ENCODE results near the gene ONECUT1. TPM values are rescaled to one million over a fixed set of nuclear protein-coding genes. Genes with fewer than 3 reads are reported as not detected.

The ONECUT1 gene
- total RNA-seq, 1 experiment from 2014 or later, result not detected

DNA sequence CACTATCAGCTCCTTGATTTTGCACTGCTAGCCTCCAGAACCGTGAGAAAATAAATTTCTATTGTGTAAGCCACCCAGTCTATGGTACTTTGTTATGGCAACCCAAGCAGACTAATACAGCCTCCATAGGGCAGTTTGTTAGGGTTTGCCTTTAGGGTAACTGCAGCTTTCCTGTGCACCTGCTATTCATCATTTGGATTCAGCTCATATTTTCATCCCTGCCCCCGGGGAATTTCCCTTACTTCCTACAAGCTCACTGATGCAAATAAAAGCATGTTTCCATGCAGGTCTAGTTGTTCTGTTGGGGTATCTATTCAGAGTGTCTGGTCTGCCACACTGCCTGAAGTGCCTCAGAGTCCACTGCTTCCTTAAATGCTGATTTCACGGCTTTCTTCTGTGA, 62.3 kb downstream of the ONECUT1 start:
- Histone ChIP-seq H3K27ac (no peak overlapping the region), H3F3A (ENCODE audit: insufficient read depth, low read depth) (peaks cover 5% of the 10 kb centered on the region; the same call in 1 of the 2 replicates), H3K9me3 (ENCODE audit: insufficient read depth, low read depth) (no peaks in the 10 kb centered on the region), H2AFZ (no peak overlapping the region), H3K4me1 (replicated peaks; ENCODE audit: insufficient read depth) (peaks cover 4% of the 10 kb centered on the region), H4K20me1 (ENCODE audit: insufficient read depth) (no peaks in the 10 kb centered on the region), H3K4me3 (no peak overlapping the region), H3K79me2 (ENCODE audit: low read depth) (no peaks in the 10 kb centered on the region), H3K4me2 (no peak overlapping the region), H3K9me2 (ENCODE audit: insufficient read depth) (no peaks in the 10 kb centered on the region), H3K36me3 (ENCODE audit: low read depth) (no peaks in the 10 kb centered on the region), H3K27me3 (ENCODE audit: insufficient read depth, low read depth) (no peaks in the 10 kb centered on the region)
- no TSS peak for BruUV-seq (replicated peaks)
- peak in 1 of 2 experiments; percentile 70 for DNase-seq
- intact Hi-C loops (cut with micrococcal nuclease; ENCODE audit: unreplicated experiment), result no loop called here
- POLR2A ChIA-PET (ENCODE audit: unreplicated experiment), result no interaction called here
- CTCF ChIA-PET, result no interaction called here
- TF ChIP-seq EZH2 (IDR thresholded peaks at IDR 0.05; ENCODE audit: low read depth), result no peak
- TF ChIP-seq, protein P1, sequence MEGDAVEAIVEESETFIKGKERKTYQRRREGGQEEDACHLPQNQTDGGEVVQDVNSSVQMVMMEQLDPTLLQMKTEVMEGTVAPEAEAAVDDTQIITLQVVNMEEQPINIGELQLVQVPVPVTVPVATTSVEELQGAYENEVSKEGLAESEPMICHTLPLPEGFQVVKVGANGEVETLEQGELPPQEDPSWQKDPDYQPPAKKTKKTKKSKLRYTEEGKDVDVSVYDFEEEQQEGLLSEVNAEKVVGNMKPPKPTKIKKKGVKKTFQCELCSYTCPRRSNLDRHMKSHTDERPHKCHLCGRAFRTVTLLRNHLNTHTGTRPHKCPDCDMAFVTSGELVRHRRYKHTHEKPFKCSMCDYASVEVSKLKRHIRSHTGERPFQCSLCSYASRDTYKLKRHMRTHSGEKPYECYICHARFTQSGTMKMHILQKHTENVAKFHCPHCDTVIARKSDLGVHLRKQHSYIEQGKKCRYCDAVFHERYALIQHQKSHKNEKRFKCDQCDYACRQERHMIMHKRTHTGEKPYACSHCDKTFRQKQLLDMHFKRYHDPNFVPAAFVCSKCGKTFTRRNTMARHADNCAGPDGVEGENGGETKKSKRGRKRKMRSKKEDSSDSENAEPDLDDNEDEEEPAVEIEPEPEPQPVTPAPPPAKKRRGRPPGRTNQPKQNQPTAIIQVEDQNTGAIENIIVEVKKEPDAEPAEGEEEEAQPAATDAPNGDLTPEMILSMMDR (conservative IDR thresholded peaks at IDR 0.05), result no peak

DNA sequence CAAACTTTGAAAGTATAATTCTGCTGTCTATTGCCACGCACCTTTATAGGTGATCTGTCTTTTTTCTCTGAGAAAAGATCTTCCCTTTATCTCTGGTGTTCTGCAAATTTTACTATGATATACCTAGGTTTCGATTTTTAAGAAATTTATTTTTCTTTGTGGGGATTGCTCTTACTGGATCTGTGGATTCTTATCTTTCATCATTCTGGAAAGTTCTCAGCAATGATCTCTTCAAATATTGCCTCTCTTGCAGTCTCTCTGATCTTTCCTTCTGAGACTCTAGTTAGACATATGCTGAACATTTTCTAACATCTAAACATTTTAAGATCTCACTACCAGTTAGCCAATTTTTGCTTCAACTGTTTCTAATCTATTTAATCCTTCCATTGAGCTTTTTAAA, 63.9 kb downstream of the ONECUT1 start:
- no peaks in the 10 kb centered on the region for H3K36me3 ChIP-seq (ENCODE audit: low read depth)
- no peaks in the 10 kb centered on the region for H3K9me3 ChIP-seq (ENCODE audit: insufficient read depth, low read depth)
- H2AFZ ChIP-seq, result no peak overlapping the region
- intact Hi-C loops (cut with micrococcal nuclease; ENCODE audit: unreplicated experiment), result no loop called here
- no peak for TF ChIP-seq EZH2 (IDR thresholded peaks at IDR 0.05; ENCODE audit: low read depth)
- TF ChIP-seq, protein P1 (conservative IDR thresholded peaks at IDR 0.05), result no peak
- H3K4me3 ChIP-seq, result no peak overlapping the region
- no peaks in the 10 kb centered on the region for H3K79me2 ChIP-seq (ENCODE audit: low read depth)
- no peak overlapping the region for H3K4me2 ChIP-seq
- H3K9me2 ChIP-seq (ENCODE audit: insufficient read depth), result no peaks in the 10 kb centered on the region
- H4K20me1 ChIP-seq (ENCODE audit: insufficient read depth), result no peaks in the 10 kb centered on the region
- POLR2A ChIA-PET (ENCODE audit: unreplicated experiment), result no interaction called here
- DNase-seq, result no peak
- CTCF ChIA-PET, result no interaction called here
- no peaks in the 10 kb centered on the region for H3K27me3 ChIP-seq (ENCODE audit: insufficient read depth, low read depth)
- H3K4me1 ChIP-seq (replicated peaks; ENCODE audit: insufficient read depth), result peaks cover 3% of the 10 kb centered on the region; the same call in 1 of the 2 replicates
- H3F3A ChIP-seq (ENCODE audit: insufficient read depth, low read depth), result peaks cover 5% of the 10 kb centered on the region; the same call in 1 of the 2 replicates
- BruUV-seq (replicated peaks), result no TSS peak
- H3K27ac ChIP-seq, result no peak overlapping the region

DNA sequence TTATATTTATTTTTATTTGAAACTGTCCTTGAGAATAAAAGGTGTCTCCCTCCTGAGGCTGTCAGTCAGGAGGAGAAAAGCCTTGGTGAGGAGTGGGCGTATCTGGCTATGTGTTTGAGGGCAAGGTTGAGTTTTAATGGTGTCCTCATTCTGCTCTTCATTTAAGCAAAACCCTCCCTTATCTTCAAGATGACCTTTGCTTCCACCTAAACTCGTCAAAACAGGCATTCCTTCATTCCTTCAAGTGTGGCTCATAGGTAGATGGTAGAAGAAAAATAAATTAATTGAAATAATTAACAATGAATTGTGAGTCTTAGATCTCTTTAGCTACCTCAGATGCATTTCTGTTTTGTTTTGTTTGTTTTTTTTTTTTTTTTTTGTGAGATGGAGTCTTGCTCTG, 71.6 kb downstream of the ONECUT1 start:
- POLR2A ChIA-PET (ENCODE audit: unreplicated experiment), result interaction anchor here (0.6 kb wide), 1 partner anchor 262 kb away, joined by 5 read pairs; no protein-coding TSS in a partner anchor
- Histone ChIP-seq H3K4me3 (peak overlapping the region; percentile 15; the same call in 1 of the 2 replicates), H2AFZ (0 out of 2 replicates have a peak overlapping the region, but pooled peaks have one; percentile 56), H3K4me2 (peak overlapping the region; percentile 57), H3K36me3 (ENCODE audit: low read depth) (no peaks in the 10 kb centered on the region), H3K79me2 (ENCODE audit: low read depth) (no peaks in the 10 kb centered on the region), H3K9me2 (ENCODE audit: insufficient read depth) (no peaks in the 10 kb centered on the region), H3K9me3 (ENCODE audit: insufficient read depth, low read depth) (no peaks in the 10 kb centered on the region), H3K27ac (peak overlapping the region; percentile 35; the same call in 1 of the 2 replicates), H3F3A (ENCODE audit: insufficient read depth, low read depth) (no peaks in the 10 kb centered on the region; the same call in 1 of the 2 replicates), H3K4me1 (replicated peaks; ENCODE audit: insufficient read depth) (peaks cover 18% of the 10 kb centered on the region), H4K20me1 (ENCODE audit: insufficient read depth) (no peaks in the 10 kb centered on the region), H3K27me3 (ENCODE audit: insufficient read depth, low read depth) (no peaks in the 10 kb centered on the region)
- TF ChIP-seq EZH2 (IDR thresholded peaks at IDR 0.05; ENCODE audit: low read depth), result no peak
- TF ChIP-seq, protein P1 (conservative IDR thresholded peaks at IDR 0.05), result no peak
- no TSS peak for BruUV-seq (replicated peaks)
- CTCF ChIA-PET, result interaction anchor here (0.6 to 0.9 kb wide), 3 partner anchors 25 to 67 kb away, joined by 3 to 7 read pairs (median 4); no protein-coding TSS in a partner anchor
- peak in 1 of 2 experiments; percentile 64 for DNase-seq
- intact Hi-C loops (cut with micrococcal nuclease; ENCODE audit: unreplicated experiment), result no loop called here
